AG10803 (cell line): Measurements from ENCODE around the gene CETN2.
A peak's percentile ranks its signal among the peaks of the same experiment; 100 is the strongest.

Experiments used
- DNase-seq: peaks from one replicate; pipeline ENCODE4 v3.0.0; 2010; ENCODE audit warnings: low read depth
- H3K4me3 ChIP-seq: 2 replicates; pipeline ENCODE4 v1.5.1; 2011; ENCODE audit warnings: mild to moderate bottlenecking, low read length, control low read depth
- TF ChIP-seq, protein P1 (sequence below): conservative IDR thresholded peaks from 2 replicates; pipeline ENCODE4 v1.5.1; 2011; ENCODE audit warnings: mild to moderate bottlenecking, low read length, control low read depth, inconsistent platforms

CETN2 gene

DNA sequence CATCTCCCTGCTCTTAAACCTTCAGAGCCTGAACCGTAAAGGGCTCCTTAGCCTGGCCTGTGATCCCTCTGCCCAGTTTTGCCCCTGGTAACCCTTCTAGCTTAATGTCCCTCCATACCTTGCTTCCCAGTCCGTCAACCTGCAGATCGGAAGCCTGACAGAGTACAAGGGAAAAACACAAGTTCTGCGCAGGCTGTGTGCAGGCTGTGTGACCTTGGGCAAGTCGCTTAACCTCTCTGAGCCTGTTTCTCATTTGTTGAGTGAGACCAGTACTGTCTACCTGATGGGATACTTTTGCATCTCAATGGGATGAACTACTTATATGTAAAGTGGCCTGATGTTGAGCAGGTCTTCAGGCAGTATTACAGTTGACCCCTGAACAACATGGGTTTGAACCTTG is 2.0 kb upstream of the CETN2 start:
- no peak for DNase-seq
- TF ChIP-seq, protein P1, sequence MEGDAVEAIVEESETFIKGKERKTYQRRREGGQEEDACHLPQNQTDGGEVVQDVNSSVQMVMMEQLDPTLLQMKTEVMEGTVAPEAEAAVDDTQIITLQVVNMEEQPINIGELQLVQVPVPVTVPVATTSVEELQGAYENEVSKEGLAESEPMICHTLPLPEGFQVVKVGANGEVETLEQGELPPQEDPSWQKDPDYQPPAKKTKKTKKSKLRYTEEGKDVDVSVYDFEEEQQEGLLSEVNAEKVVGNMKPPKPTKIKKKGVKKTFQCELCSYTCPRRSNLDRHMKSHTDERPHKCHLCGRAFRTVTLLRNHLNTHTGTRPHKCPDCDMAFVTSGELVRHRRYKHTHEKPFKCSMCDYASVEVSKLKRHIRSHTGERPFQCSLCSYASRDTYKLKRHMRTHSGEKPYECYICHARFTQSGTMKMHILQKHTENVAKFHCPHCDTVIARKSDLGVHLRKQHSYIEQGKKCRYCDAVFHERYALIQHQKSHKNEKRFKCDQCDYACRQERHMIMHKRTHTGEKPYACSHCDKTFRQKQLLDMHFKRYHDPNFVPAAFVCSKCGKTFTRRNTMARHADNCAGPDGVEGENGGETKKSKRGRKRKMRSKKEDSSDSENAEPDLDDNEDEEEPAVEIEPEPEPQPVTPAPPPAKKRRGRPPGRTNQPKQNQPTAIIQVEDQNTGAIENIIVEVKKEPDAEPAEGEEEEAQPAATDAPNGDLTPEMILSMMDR, result no peak
- H3K4me3 ChIP-seq, result no peak overlapping the region

DNA sequence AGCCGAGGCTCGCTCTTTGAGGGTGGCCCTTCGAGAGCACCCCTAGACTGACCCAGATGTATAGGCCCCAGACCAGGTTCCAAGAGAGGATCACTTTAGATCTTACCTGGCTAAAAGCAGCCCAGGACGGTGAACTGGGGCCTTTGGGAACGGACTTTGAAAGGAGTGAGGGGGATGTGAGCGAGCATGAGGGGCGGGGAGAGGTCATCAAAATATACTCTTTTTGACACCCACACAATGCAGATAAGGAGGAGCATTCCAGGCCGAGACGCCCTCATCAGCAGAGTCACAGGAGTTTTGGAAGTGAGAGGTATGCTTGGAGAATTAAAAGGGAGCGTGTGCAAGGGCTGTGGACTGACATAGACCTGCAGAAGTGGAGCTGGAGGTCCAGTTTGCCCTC is 834 bp upstream of the CETN2 start:
- TF ChIP-seq, protein P1, result no peak
- H3K4me3 ChIP-seq, result peak overlapping the region; percentile 77
- DNase-seq, result no peak

DNA sequence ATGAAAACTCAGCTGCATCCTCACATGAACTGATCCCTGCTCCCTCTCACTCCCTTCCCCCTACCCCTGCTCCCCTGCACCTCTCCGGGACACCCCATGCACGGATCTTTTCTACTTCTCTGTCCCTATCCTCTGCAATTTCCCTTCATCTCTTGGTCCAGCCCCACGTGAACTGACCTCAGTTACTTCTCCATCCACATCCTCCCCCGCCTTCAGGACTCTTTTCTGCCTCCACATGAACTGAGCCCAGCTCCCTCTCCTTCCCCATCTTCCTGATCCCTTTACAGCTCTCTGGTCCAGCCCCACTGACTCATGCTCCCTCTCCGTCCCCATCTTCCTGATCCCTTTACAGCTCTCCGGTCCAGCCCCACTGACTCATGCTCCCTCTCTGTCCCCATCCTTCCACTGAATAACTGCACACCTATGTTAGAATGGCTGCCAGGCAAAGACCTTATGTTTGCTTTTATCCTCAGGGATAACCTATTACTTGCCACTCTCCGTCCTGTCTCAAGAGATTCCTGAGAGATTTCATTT is 5.6 kb downstream of the CETN2 start:
- no peak for DNase-seq
- TF ChIP-seq, protein P1, result no peak
- H3K4me3 ChIP-seq, result no peak overlapping the region

DNA sequence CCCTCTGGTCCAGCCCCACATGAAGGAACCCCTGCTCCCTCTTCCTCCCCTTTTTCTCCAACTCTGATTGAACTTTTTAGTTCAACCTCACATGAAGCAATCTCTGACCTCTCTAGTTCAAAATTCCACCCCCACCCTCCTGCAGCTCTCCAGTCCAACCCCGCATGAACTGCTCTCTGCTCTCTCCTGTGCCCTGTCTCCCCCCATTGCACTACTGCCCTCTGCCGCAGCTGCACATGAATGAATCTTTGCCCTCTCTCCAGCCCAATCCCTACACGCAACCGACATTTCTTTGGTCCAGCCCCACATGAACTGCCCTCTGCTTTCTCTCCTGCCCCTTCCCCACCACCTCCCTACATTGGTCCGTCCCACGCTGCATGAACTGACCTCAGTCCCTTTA is 6.9 kb downstream of the CETN2 start:
- TF ChIP-seq, protein P1, result no peak
- no peak for DNase-seq
- H3K4me3 ChIP-seq, result no peak overlapping the region

DNA sequence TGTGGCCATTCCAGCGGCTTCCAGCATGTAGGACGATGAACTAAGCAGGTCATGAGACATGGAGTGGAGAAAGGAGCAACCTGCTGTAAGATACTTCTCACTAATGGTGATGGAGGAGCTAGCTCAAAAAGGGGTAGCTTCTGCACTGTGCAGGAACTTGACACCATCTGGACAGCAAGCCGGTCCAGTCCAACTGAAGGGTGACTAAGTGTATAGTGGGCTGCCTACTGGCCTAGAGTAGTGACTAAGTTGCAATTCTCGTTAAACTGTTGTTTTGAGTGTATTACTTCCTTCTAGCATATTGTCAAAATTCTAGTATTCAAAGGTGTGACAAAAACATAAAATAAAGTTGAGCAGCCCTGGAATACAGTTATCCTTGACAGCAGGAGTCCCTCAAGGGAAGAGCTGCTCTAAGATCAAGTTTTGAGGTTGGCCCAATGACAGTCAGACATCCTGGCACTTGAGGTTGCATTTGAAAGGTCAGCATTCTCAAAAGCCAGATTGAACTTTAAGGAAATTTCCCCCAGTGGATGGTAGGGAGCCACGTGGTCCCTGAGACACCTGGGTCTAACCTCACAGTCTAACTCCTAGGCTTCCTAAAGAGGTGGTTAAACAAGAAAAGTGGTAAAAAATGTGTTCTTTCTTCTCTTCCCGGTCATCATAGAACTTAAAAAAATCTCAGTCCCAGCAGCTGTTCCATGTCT is 8.0 kb downstream of the CETN2 start:
- H3K4me3 ChIP-seq, result no peak overlapping the region
- TF ChIP-seq, protein P1, result no peak
- DNase-seq, result peak; percentile 19

DNA sequence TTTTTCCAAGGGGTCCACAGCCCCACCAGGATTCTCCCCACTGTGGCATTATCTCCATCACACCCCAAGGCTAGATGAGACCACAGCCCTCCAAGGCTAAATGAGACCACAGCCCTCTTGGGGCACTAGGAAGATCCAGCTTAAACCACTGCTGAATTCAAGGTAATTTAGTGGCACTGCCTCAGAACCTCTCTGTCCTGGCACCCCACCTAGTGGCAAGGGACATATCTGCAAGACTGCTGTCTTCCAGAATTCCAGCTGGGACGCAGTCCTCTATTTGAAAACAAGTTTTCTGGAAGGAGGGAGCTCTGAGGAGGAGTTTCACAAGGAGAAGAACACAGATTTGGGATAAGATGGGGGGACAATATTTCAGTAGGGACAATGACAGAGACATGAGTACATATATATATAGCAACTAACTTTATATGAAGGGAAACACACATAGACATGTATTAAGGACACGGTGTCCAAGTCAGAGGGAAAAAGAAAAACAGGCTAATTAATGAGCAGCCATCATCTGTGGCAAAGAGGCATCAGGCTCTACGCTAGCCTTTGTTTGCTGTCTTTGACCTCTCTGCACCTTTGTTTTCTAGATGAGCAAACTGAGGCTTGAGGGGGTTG is 9.3 kb downstream of the CETN2 start:
- TF ChIP-seq, protein P1, result peak; percentile 63
- peak; percentile 31 for DNase-seq

DNA sequence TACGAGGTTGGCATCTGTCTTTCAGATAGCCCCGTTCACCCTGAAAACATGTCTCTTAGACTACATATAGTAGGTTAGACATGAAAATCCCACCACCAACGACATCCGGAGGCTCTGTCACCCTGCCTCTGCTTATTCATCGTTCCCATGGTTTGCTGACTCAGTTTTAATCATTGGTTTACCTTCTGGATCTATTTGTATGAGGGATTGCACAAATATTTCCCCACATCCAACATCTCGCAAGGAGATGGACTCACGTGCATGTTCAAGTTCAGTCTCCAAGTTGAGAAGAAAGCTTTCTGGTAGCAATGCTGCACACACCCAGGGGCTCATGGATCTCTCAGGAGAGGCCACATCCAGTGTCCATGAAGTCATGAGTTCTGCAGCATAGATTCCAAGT is 10.8 kb downstream of the CETN2 start:
- peak; percentile 50 for DNase-seq
- TF ChIP-seq, protein P1, result no peak
- no peak overlapping the region for H3K4me3 ChIP-seq

More for the DNA sequence above, 9.3 kb downstream of the CETN2 start:
- H3K4me3 ChIP-seq, result no peak overlapping the region
